Pulmonary artery endothelial cell (primary cell): ENCODE results near the gene UBALD1. TPM values are rescaled to one million over a fixed set of nuclear protein-coding genes. Genes with fewer than 3 reads are reported as not detected.
A peak's percentile ranks its signal among the peaks of the same experiment; 100 is the strongest.
"Not testable (repeated sequence)": the region's sequence is repeated elsewhere in the genome, so short reads cannot be mapped to it uniquely, and the experiment has no call there.

Experiments used
- DNase-seq: peaks from one replicate; pipeline ENCODE4 v3.0.0-alpha.2; 2011; ENCODE audit warnings: low read depth, low spot score
- total RNA-seq: library from RNA; depleted of rRNA; stranded (reverse); fragments of >200 nt; gene quantifications from 2 replicates; pipeline ENCODE4 v1.2.3, GENCODE V29; 2014

The UBALD1 gene
- 3.9 and 5.4 TPM in 2 replicates for total RNA-seq

GRCh38 chr16:4614571-4615383 lies at the start of gene UBALD1:
TSS of gene UBALD1 (minus strand) at chr16:4614888. CDS start at chr16:4614797, 91 bp downstream.
- DNase-seq = peak; percentile 54

- DNase-seq = no peak
Observed at GRCh38 chr16:4663777-4664465, 49.2 kb upstream of the UBALD1 start.

- no peak for DNase-seq
Observed at GRCh38 chr16:4663465-4663776, 48.7 kb upstream of the UBALD1 start.

- no peak for DNase-seq
Observed at GRCh38 chr16:4661661-4662060, 47.0 kb upstream of the UBALD1 start.

- DNase-seq = peak; percentile 22
Observed at GRCh38 chr16:4660454-4661007, 45.8 kb upstream of the UBALD1 start.

GRCh38 chr16:4659363-4660353 lies 45.0 kb upstream of the UBALD1 start:
- DNase-seq = no peak

- DNase-seq = no peak
Observed at GRCh38 chr16:4656695-4657686, 42.3 kb upstream of the UBALD1 start.

GRCh38 chr16:4656221-4656620 lies 41.5 kb upstream of the UBALD1 start:
- DNase-seq = no peak

- DNase-seq = no peak
Observed at GRCh38 chr16:4655801-4656200, 41.1 kb upstream of the UBALD1 start.

- no peak for DNase-seq
Observed at GRCh38 chr16:4654964-4655590, 40.4 kb upstream of the UBALD1 start.

GRCh38 chr16:4654011-4654963 lies 39.6 kb upstream of the UBALD1 start:
- DNase-seq = no peak

- no peak for DNase-seq
Observed at GRCh38 chr16:4652561-4652960, 37.9 kb upstream of the UBALD1 start.

- DNase-seq = no peak
Observed at GRCh38 chr16:4651827-4652226, 37.1 kb upstream of the UBALD1 start.

GRCh38 chr16:4650443-4651074 lies 35.9 kb upstream of the UBALD1 start:
- DNase-seq = not testable (repeated sequence)

GRCh38 chr16:4649744-4650442 lies 35.2 kb upstream of the UBALD1 start:
- no peak for DNase-seq

- DNase-seq = no peak
Observed at GRCh38 chr16:4648917-4649316, 34.2 kb upstream of the UBALD1 start.

GRCh38 chr16:4647644-4647980 lies 32.9 kb upstream of the UBALD1 start:
- DNase-seq = no peak
